Progenitor cell of endocrine pancreas (in vitro differentiated cells): ENCODE results near the gene UEVLD. TPM values are rescaled to one million over a fixed set of nuclear protein-coding genes. Genes with fewer than 3 reads are reported as not detected.

Experiments
- DNase-seq: peaks from one replicate; pipeline ENCODE4 v3.0.0; 2021; ENCODE audit warnings: low spot score; ENCODE audit not compliant: unreplicated experiment
- H3K27ac Mint-ChIP-seq: 2 replicates; pipeline ENCODE4 v1.8.0; 2021; ENCODE audit warnings: mild to moderate bottlenecking, moderate library complexity, mixed read lengths
- H3K27me3 Mint-ChIP-seq: 2 replicates; pipeline ENCODE4 v1.8.0; 2021; ENCODE audit warnings: mixed read lengths
- H3K36me3 Mint-ChIP-seq: 2 replicates; pipeline ENCODE4 v1.8.0; 2022; ENCODE audit warnings: mixed read lengths; ENCODE audit not compliant: insufficient read depth
- H3K4me1 Mint-ChIP-seq: 2 replicates; pipeline ENCODE4 v1.8.0; 2021; ENCODE audit warnings: low read depth, mixed read lengths
- H3K4me3 Mint-ChIP-seq: 2 replicates; pipeline ENCODE4 v1.8.0; 2021; ENCODE audit warnings: low read depth, mild to moderate bottlenecking, moderate library complexity, mixed read lengths
- H3K9me3 Mint-ChIP-seq: 2 replicates; pipeline ENCODE4 v1.8.0; 2021; ENCODE audit warnings: low read depth, mixed read lengths
- total RNA-seq: library from RNA; stranded (reverse); gene quantifications from 2 replicates; pipeline ENCODE4 v1.2.1, GENCODE V29; 2021
- TF ChIP-seq, protein P1 (sequence below): fragments of 200-600 bp; sonication (generic); IDR thresholded peaks from one replicate; pipeline ENCODE4 v1.5.0; 2021; ENCODE audit warnings: antibody characterized with exemption, mild to moderate bottlenecking; ENCODE audit not compliant: unreplicated experiment

The UEVLD gene
- total RNA-seq, 1 donor from 2014 or later, result 14.5 TPM

DNA sequence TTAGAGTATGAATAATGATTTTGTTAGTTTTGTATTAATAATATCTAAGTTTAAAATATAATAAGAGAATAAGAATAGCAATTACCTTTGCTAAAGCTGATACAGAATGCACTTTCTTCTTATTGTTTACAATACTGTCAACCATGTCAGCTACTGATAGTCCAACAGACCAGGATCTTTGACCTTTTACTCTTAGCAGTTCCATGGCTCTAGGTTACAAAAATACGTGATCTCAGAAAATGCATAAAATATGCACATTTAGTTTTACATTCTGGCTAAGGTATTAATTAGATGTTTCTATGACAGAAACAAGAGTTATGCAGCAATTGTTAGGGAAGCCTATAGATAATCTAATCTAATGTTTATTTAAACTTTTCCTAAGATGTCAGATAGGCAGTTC, 54.3 kb downstream of the UEVLD start:
- Mint-ChIP-seq H3K4me1 (no peaks in the 10 kb centered on the region), H3K27ac (no peak overlapping the region), H3K27me3 (no peaks in the 10 kb centered on the region), H3K9me3 (no peaks in the 10 kb centered on the region), H3K4me3 (no peak overlapping the region), H3K36me3 (peaks cover 1% of the 10 kb centered on the region)
- DNase-seq, result no peak
- TF ChIP-seq, protein P1, sequence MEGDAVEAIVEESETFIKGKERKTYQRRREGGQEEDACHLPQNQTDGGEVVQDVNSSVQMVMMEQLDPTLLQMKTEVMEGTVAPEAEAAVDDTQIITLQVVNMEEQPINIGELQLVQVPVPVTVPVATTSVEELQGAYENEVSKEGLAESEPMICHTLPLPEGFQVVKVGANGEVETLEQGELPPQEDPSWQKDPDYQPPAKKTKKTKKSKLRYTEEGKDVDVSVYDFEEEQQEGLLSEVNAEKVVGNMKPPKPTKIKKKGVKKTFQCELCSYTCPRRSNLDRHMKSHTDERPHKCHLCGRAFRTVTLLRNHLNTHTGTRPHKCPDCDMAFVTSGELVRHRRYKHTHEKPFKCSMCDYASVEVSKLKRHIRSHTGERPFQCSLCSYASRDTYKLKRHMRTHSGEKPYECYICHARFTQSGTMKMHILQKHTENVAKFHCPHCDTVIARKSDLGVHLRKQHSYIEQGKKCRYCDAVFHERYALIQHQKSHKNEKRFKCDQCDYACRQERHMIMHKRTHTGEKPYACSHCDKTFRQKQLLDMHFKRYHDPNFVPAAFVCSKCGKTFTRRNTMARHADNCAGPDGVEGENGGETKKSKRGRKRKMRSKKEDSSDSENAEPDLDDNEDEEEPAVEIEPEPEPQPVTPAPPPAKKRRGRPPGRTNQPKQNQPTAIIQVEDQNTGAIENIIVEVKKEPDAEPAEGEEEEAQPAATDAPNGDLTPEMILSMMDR, result no peak

DNA sequence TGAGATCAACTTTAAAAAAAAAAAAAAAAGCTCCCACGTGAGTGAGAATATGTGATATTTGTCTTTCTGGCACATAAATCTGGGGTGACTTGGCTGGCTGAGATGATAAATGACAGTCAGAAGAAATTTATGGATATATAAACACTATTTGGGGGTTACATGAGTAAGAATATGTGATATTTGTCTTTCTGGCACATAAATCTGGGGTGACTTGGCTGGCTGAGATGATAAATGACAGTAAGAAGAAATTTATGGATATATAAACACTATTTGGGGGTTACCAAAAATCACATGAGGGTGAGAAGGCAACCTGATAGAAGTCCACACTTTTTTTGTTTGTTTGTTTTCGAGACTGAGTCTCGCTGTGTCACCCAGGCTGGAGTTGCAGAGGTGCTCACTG, 55.2 kb downstream of the UEVLD start:
- Mint-ChIP-seq H3K4me1 (no peaks in the 10 kb centered on the region), H3K36me3 (peaks cover 1% of the 10 kb centered on the region), H3K27me3 (no peaks in the 10 kb centered on the region), H3K9me3 (no peaks in the 10 kb centered on the region), H3K4me3 (no peak overlapping the region), H3K27ac (no peak overlapping the region)
- DNase-seq, result no peak
- TF ChIP-seq, protein P1, result no peak

DNA sequence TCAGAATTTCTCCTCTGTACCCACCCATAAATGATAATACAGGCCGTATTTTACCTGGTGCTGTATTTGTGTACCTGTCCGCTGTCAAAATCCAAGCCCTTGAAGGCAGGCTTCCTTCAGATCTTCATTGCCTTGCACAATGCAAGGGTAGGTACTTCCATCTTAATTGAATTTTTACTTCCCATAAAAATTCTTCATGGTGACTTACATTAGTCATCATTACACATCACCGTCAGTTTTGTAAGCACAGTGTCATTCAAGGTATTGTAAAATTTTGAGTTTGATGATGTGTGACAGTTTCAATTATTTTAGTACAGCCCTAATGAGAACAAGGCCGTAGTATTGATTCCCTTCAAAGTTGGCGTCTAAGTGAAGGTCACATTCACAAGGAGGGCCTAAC, 61.0 kb downstream of the UEVLD start:
- TF ChIP-seq, protein P1, result no peak
- Mint-ChIP-seq H3K4me1 (peaks cover 15% of the 10 kb centered on the region), H3K27me3 (no peaks in the 10 kb centered on the region), H3K4me3 (peak overlapping the region; percentile 100), H3K9me3 (no peaks in the 10 kb centered on the region), H3K27ac (peak overlapping the region; percentile 100), H3K36me3 (peaks cover 4% of the 10 kb centered on the region)
- no peak for DNase-seq

DNA sequence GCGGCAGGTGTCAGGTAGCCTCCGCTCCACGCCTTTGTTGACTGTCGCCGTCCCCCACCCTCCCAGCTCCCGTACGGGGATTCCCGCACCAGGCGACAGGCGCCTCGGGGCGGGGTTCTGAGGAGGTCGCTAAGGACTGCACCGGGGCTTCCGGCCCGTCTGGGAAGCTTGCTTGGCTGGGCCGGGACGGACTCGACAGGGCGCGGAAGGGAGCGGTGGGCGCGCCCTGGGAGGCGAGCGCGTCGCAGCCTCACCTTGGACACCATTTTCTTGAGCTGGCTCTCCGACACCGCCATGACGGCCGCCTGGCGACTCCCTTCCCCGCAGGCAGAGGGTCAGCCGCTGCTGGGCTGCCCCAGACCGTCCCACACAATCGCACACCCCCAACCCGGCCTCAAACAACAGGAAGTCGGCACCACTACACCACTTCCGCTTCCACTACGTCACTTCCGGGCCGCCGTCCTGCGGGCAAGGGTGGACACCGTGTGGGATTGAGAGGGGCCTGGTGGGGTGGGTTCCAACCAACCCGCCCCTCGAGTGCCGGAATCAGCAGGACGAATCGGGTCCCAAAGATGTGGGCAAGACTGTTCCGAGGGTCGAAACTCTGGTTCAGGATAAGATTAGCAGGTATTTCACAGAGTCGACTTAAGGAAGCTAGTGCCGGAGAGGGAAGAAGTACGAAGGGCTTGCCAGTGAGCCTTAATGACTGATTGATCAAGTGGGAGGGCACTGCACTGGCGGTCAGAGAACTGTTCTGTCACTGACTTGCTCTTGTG, 61.8 kb downstream of the UEVLD start, which contains the start of gene TSG101:
Gene TSG101 (minus strand): TSS at position 422 of the 776 bp plus-strand sequence. CDS start 126 bp downstream, at position 296.
- Mint-ChIP-seq H3K27ac (peak within 1 kb of the TSS; percentile 100), H3K9me3 (no peaks in the 10 kb centered on the region), H3K4me3 (peak within 1 kb of the TSS; percentile 100), H3K27me3 (no peaks in the 10 kb centered on the region), H3K4me1 (peaks cover 15% of the 10 kb centered on the region), H3K36me3 (peaks cover 6% of the 10 kb centered on the region)
- TF ChIP-seq, protein P1, result no peak
- peak; percentile 85 for DNase-seq

DNA sequence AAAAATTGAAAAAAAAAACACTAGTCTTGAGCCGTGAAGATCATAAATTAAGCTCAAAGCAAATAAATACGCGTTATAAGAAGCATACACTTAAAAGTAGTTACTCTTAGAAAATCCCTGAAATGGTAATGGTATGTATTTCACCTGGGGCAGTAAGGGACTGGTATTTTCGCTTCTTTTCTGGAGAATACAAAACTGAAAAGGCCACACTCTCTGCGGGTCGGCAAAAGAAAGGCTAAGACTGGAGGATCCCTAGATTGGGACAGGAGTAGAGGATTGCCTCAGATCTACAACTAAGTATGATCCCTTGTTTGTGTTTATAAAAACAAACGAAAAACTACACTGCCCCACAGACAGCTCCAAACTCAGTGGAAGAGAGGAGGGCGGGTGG, 62.4 kb downstream of the UEVLD start:
- peaks cover 6% of the 10 kb centered on the region for H3K36me3 Mint-ChIP-seq
- TF ChIP-seq, protein P1, result no peak
- H3K9me3 Mint-ChIP-seq, result no peaks in the 10 kb centered on the region
- no peak for DNase-seq
- H3K4me3 Mint-ChIP-seq, result peak overlapping the region; percentile 100
- H3K27ac Mint-ChIP-seq, result peak overlapping the region; percentile 100
- peaks cover 15% of the 10 kb centered on the region for H3K4me1 Mint-ChIP-seq
- H3K27me3 Mint-ChIP-seq, result no peaks in the 10 kb centered on the region
